Adrenal gland (tissue), 5 donors: Measurements from ENCODE around the gene ACOX1.

Experiments used
- CTCF ChIP-seq, 6 experiments: fragments of 450-650 bp in 4 of 6; fragments of 200-600 bp in 2 of 6; sonication (generic) in 1 of 6; IDR thresholded peaks; 1 replicate in 5 of 6; 2 replicates in 1 of 6; pipeline versions ENCODE4 v1.5.1 to v1.8.0; 2016 to 2021; ENCODE audit warnings: antibody characterized with exemption in 6 of 6, mild to moderate bottlenecking in 2 of 6, moderate library complexity in 1 of 6
- POLR2A ChIP-seq, 2 donors: fragments of 450-650 bp; IDR thresholded peaks; one replicate each; pipeline ENCODE4 v1.6.1; 2017; ENCODE audit warnings: antibody characterized with exemption in 2 of 2, mild to moderate bottlenecking in 2 of 2, moderate library complexity in 1 of 2
- donor health status: DM: no; HTN: no; CAD: no.

- TF ChIP-seq POLR2A (IDR thresholded peaks at IDR 0.05) (no peak), CTCF (IDR thresholded peaks at IDR 0.05) (no peak)
Observed at GRCh38 chr17:75937652-75938051, 41.3 kb downstream of the ACOX1 start.
